ENCODE measurements around the gene SLC25A11.
A peak's percentile ranks its signal among the peaks of the same experiment; 100 is the strongest.

Gene SLC25A11

DNA sequence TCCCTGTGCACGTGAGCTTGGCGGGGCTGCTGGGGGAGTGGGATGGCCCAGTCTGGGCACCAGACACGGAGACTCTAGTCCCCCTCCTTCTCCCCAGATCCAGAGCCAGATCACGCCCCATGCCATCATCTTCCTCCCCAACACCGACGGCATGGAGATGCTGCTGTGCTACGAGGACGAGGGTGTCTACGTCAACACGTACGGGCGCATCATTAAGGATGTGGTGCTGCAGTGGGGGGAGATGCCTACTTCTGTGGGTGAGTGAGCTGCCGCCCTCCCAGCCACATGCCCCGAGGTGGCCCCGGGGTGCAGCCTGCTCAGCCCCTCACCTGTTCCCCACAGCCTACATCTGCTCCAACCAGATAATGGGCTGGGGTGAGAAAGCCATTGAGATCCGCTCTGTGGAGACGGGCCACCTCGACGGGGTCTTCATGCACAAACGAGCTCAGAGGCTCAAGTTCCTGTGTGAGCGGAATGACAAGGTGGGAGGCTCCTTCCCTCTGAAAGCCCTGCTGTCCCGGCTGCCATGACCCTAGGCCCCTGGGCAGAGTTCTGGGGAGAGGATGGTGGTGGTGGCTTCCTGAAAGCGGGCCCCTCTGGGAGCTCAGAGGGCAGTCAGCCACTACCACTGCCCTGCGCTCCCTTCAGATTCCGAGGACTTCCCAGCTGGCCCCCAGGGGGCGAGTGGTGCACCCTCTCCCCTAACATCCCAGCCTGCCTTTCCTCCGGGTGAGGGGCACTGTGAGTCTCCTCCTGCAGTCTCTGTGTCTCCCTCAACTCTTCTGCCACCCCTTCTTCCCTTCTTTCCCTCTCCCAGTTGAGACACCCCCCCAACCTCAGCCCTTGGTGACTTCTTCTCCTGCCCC, 43.3 kb downstream of the SLC25A11 start:
- no peak for TF ChIP-seq CTCF (IDR thresholded peaks at IDR 0.05; ENCODE audit: insufficient read depth, missing control alignments)
- FAIRE-seq (no peak), DNase-seq (ENCODE audit: insufficient read length, low spot score) (peak; percentile 11)

GRCh38 chr17:4895657-4896331, 44.1 kb downstream of the SLC25A11 start:
- no peak for TF ChIP-seq CTCF (IDR thresholded peaks at IDR 0.05; ENCODE audit: insufficient read depth, missing control alignments)
- FAIRE-seq (no peak), DNase-seq (ENCODE audit: insufficient read length, low spot score) (peak; percentile 16)

- DNase-seq (ENCODE audit: insufficient read length, low spot score) = no peak
- TF ChIP-seq CTCF (IDR thresholded peaks at IDR 0.05; ENCODE audit: insufficient read depth, missing control alignments) = no peak
- no peak for FAIRE-seq
These were observed 44.7 kb downstream of the SLC25A11 start for GRCh38 chr17:4895121-4895520.

- DNase-seq (ENCODE audit: insufficient read length, low spot score) (no peak), FAIRE-seq (no peak)
- TF ChIP-seq CTCF (IDR thresholded peaks at IDR 0.05; ENCODE audit: insufficient read depth, missing control alignments) = no peak
These were observed 45.9 kb downstream of the SLC25A11 start for GRCh38 chr17:4893721-4894560.

- FAIRE-seq = no peak
- DNase-seq (ENCODE audit: insufficient read length, low spot score) = no peak
- no peak for TF ChIP-seq CTCF (IDR thresholded peaks at IDR 0.05; ENCODE audit: insufficient read depth, missing control alignments)
These were observed 46.6 kb downstream of the SLC25A11 start for GRCh38 chr17:4893272-4893671.

GRCh38 chr17:4892499-4893221, 47.2 kb downstream of the SLC25A11 start:
- peak; percentile 7 for DNase-seq (ENCODE audit: insufficient read length, low spot score)
- TF ChIP-seq CTCF (IDR thresholded peaks at IDR 0.05; ENCODE audit: insufficient read depth, missing control alignments) = no peak
- FAIRE-seq = no peak

All from D721Med (cell line).